Mesendoderm (in vitro differentiated cells): ENCODE data around the gene FMNL2.
A peak's percentile ranks its signal among the peaks of the same experiment; 100 is the strongest.

Source experiments
- DNase-seq: peaks from one replicate; pipeline ENCODE4 v3.0.0; 2013
- H2AK5ac ChIP-seq: 2 replicates; pipeline ENCODE4 v1.6.1; 2013; ENCODE audit warnings: low read length, inconsistent platforms
- H2BK120ac ChIP-seq: 2 replicates; pipeline ENCODE4 v1.6.1; 2013; ENCODE audit warnings: low read depth, mild to moderate bottlenecking, low read length, moderate library complexity, mixed read lengths
- H2BK15ac ChIP-seq: replicated peaks from 2 replicates; pipeline ENCODE4 v1.6.1; 2013; ENCODE audit warnings: low read depth, mild to moderate bottlenecking, moderate library complexity
- H2BK5ac ChIP-seq: 2 replicates; pipeline ENCODE4 v1.6.1; 2013; ENCODE audit warnings: low read length, inconsistent platforms
- H3K18ac ChIP-seq: 2 replicates; pipeline ENCODE4 v1.6.1; 2013; ENCODE audit warnings: mild to moderate bottlenecking, low read length, mixed read lengths
- H3K23ac ChIP-seq: one replicate; pipeline ENCODE4 v1.6.1; 2013; ENCODE audit warnings: low read length
- H3K27ac ChIP-seq: 2 replicates; pipeline ENCODE4 v1.5.1; 2013; ENCODE audit warnings: low read depth, mild to moderate bottlenecking, inconsistent platforms, low read length, moderate library complexity
- H3K27me3 ChIP-seq: 2 replicates; pipeline ENCODE4 v1.6.1; 2013; ENCODE audit warnings: low read length, control low read depth, mild to moderate bottlenecking, inconsistent platforms; ENCODE audit not compliant: insufficient read depth, poor library complexity
- H3K36me3 ChIP-seq: 2 replicates; pipeline ENCODE4 v1.6.1; 2013; ENCODE audit warnings: low read length, inconsistent platforms; ENCODE audit not compliant: control insufficient read depth, insufficient read depth
- H3K4ac ChIP-seq: one replicate; pipeline ENCODE4 v1.6.1; 2013; ENCODE audit warnings: low read depth, mild to moderate bottlenecking, low read length, moderate library complexity
- H3K4me1 ChIP-seq: 2 replicates; pipeline ENCODE4 v1.6.1; 2013; ENCODE audit warnings: low read depth, low read length, inconsistent platforms; ENCODE audit not compliant: control insufficient read depth
- H3K4me2 ChIP-seq: 2 replicates; pipeline ENCODE4 v1.6.1; 2013; ENCODE audit warnings: low read length
- H3K4me3 ChIP-seq: 2 replicates; pipeline ENCODE4 v1.5.1; 2013; ENCODE audit warnings: mild to moderate bottlenecking, low read length
- H3K56ac ChIP-seq: one replicate; pipeline ENCODE4 v1.6.1; 2013; ENCODE audit warnings: low read length
- H3K79me1 ChIP-seq: 2 replicates; pipeline ENCODE4 v1.6.1; 2013; ENCODE audit warnings: low read length, inconsistent platforms
- H3K79me2 ChIP-seq: 2 replicates; pipeline ENCODE4 v1.6.1; 2013; ENCODE audit warnings: mild to moderate bottlenecking, low read length; ENCODE audit not compliant: control insufficient read depth, insufficient read depth
- H3K9ac ChIP-seq: 2 replicates; pipeline ENCODE4 v1.6.1; 2013; ENCODE audit warnings: low read length, inconsistent platforms
- H4K5ac ChIP-seq: one replicate; pipeline ENCODE4 v1.6.1; 2013; ENCODE audit warnings: low read length
- H4K8ac ChIP-seq: one replicate; pipeline ENCODE4 v1.6.1; 2013; ENCODE audit warnings: low read depth, mild to moderate bottlenecking, control low read depth, low read length, moderate library complexity
- WGBS: extraction: QIAGEN DNeasy Blood & Tissue Kit; methylation state at CpG from one replicate; pipeline ENCODE4 v1.1.7; 2013; ENCODE audit warnings: low lambda C conversion rate, missing lambda C conversion rate; ENCODE audit not compliant: insufficient coverage; ENCODE audit errors: extremely low coverage; 5-methylcytosine and 5-hydroxymethylcytosine counted together

The FMNL2 gene

DNA sequence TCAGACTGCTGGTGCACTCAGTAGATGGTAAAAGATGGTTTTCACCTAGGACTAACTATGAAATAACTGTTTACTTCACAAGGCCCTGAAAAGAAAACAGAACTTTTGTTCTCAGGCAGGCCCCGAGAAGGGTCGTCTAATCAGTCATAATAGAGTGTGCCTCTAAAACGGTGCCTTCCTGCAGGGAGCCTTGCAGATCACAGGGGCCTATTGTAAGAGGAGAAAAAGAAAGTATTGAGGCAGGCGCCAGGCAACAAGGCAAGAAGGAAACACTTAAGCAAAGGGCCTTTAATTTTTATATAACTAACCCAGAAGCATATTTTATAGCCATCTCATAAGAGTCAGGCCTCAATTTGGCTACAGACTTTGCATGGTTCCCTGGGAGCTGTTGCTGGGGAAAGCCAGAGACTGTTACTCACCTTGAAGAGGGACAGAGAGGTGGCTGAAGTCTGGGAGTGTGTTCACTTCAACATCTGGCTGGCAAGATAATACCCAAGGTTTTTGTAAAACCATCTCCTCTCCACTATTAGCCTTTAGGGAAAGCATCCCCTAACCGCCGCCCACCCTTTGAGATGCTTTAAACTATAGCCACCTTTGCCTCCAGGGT is 265.2 kb downstream of the FMNL2 start:
- no peak overlapping the region for H2BK5ac ChIP-seq
- H3K9ac ChIP-seq: no peak overlapping the region
- H3K4me2 ChIP-seq: no peak overlapping the region
- no peak overlapping the region for H2BK15ac ChIP-seq
- no peak overlapping the region for H2BK120ac ChIP-seq
- H3K4ac ChIP-seq: no peak overlapping the region
- no peaks in the 10 kb centered on the region for H3K79me2 ChIP-seq
- no peak overlapping the region for H3K18ac ChIP-seq
- no peak overlapping the region for H4K8ac ChIP-seq
- H3K23ac ChIP-seq: no peak overlapping the region
- H3K27me3 ChIP-seq: no peaks in the 10 kb centered on the region
- WGBS: no CpG with 5 or more reads among the region's 6 CpGs
- no peak overlapping the region for H2AK5ac ChIP-seq
- no peak overlapping the region for H3K56ac ChIP-seq
- no peaks in the 10 kb centered on the region for H3K79me1 ChIP-seq
- no peaks in the 10 kb centered on the region for H3K36me3 ChIP-seq
- H3K27ac ChIP-seq: no peak overlapping the region
- no peak overlapping the region for H3K4me3 ChIP-seq
- no peak for DNase-seq
- no peak overlapping the region for H4K5ac ChIP-seq
- no peaks in the 10 kb centered on the region for H3K4me1 ChIP-seq

DNA sequence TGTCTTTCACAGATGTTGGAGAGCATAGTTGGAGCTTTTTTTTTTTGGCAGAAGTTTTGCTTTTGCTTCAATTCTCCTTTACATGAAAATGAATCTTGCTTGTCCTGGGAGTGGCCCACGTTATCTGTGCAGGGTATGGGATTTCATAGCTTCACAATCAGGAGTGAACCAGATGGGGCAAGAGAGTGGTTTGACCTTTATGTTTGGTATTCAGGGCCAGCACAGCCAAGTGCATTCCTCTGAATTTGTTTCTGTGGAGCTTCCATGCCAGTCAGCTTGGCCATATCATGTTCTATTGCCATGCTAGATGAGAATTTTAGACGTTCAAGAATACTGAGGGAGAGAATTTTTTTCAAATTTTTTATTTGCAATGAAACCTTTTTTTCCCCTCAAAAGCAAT is 265.7 kb downstream of the FMNL2 start:
- no peak for DNase-seq
- no peak overlapping the region for H3K27ac ChIP-seq

GRCh38 chr2:152602750-152603149 is 267.8 kb downstream of the FMNL2 start:
- no peaks in the 10 kb centered on the region for H3K79me2 ChIP-seq
- no peak overlapping the region for H2AK5ac ChIP-seq
- H3K27me3 ChIP-seq: no peaks in the 10 kb centered on the region
- H4K8ac ChIP-seq: no peak overlapping the region
- H3K4me1 ChIP-seq: no peaks in the 10 kb centered on the region
- H3K23ac ChIP-seq: no peak overlapping the region
- no peak overlapping the region for H3K27ac ChIP-seq
- no peak overlapping the region for H3K56ac ChIP-seq
- H2BK120ac ChIP-seq: no peak overlapping the region
- no peak overlapping the region for H3K4ac ChIP-seq
- no peak overlapping the region for H3K9ac ChIP-seq
- H3K4me3 ChIP-seq: no peak overlapping the region
- no CpG with 5 or more reads among the region's 8 CpGs for WGBS
- H4K5ac ChIP-seq: no peak overlapping the region
- no peak overlapping the region for H3K4me2 ChIP-seq
- H3K18ac ChIP-seq: no peak overlapping the region
- no peak overlapping the region for H2BK5ac ChIP-seq
- no peaks in the 10 kb centered on the region for H3K36me3 ChIP-seq
- no peaks in the 10 kb centered on the region for H3K79me1 ChIP-seq
- H2BK15ac ChIP-seq: no peak overlapping the region
- DNase-seq: no peak

More for the DNA sequence above, 265.7 kb downstream of the FMNL2 start:
- no peak overlapping the region for H4K8ac ChIP-seq
- no peaks in the 10 kb centered on the region for H3K4me1 ChIP-seq
- no peak overlapping the region for H3K23ac ChIP-seq
- no CpG with 5 or more reads among the region's 2 CpGs for WGBS
- H3K9ac ChIP-seq: no peak overlapping the region
- H3K18ac ChIP-seq: no peak overlapping the region
- H3K4me2 ChIP-seq: no peak overlapping the region
- H3K56ac ChIP-seq: no peak overlapping the region
- H2AK5ac ChIP-seq: no peak overlapping the region
- H3K4ac ChIP-seq: no peak overlapping the region
- H2BK120ac ChIP-seq: no peak overlapping the region
- H3K27me3 ChIP-seq: no peaks in the 10 kb centered on the region
- no peaks in the 10 kb centered on the region for H3K79me1 ChIP-seq
- H3K4me3 ChIP-seq: no peak overlapping the region
- no peak overlapping the region for H2BK15ac ChIP-seq
- H2BK5ac ChIP-seq: no peak overlapping the region
- no peaks in the 10 kb centered on the region for H3K79me2 ChIP-seq
- no peak overlapping the region for H4K5ac ChIP-seq
- no peaks in the 10 kb centered on the region for H3K36me3 ChIP-seq

DNA sequence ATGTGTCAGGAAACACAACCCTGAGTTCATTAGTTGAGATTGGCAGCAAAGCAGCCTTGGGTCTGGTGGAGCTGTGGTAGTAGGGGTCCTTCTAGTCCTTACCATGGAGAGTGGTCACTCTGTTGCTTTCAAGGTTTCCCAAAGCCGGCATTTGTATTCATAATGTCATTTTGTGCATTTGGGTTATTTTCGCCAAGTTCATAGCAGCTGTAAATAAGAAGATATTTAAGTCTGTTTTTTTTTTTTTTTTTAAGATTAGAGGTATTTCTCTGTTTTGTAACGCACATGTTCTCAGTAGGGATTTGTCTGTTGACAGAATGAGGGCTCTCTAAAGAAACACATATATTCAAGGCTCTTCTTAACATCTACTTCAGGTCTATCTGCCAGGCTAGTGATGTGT is 268.2 kb downstream of the FMNL2 start:
- no peak overlapping the region for H3K4ac ChIP-seq
- no peak overlapping the region for H3K18ac ChIP-seq
- H4K5ac ChIP-seq: no peak overlapping the region
- H3K4me2 ChIP-seq: no peak overlapping the region
- H2BK120ac ChIP-seq: no peak overlapping the region
- H3K4me1 ChIP-seq: no peaks in the 10 kb centered on the region
- H4K8ac ChIP-seq: no peak overlapping the region
- no peak overlapping the region for H3K4me3 ChIP-seq
- H3K27ac ChIP-seq: no peak overlapping the region
- H2BK15ac ChIP-seq: no peak overlapping the region
- H3K79me2 ChIP-seq: no peaks in the 10 kb centered on the region
- no peaks in the 10 kb centered on the region for H3K79me1 ChIP-seq
- H3K56ac ChIP-seq: no peak overlapping the region
- H3K36me3 ChIP-seq: no peaks in the 10 kb centered on the region
- no peaks in the 10 kb centered on the region for H3K27me3 ChIP-seq
- H2AK5ac ChIP-seq: no peak overlapping the region
- no CpG with 5 or more reads among the region's 3 CpGs for WGBS
- no peak overlapping the region for H3K9ac ChIP-seq
- no peak overlapping the region for H3K23ac ChIP-seq
- no peak overlapping the region for H2BK5ac ChIP-seq
- peak; percentile 28 for DNase-seq

DNA sequence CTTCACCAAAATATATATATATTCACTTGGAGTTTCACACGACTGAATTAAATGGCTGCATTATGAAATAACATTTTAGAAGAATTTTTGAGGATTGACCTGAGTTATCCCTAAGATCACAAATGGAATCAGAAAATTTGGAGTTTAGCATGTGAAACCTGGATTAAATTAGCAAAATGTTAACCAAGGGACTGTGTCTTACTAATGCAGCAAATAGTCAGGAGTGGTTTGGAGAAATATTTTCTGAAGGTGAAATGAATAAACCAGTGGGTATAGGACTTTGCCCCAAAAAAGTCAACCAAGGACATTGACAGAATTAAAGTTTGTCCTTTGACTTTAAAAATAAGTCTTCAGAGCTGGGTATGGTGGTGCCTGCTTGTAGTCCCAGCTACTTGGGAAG is 271.1 kb downstream of the FMNL2 start:
- Histone ChIP-seq H3K18ac (no peak overlapping the region), H3K27me3 (no peaks in the 10 kb centered on the region), H3K4me2 (no peak overlapping the region), H3K27ac (no peak overlapping the region), H3K4me3 (no peak overlapping the region), H3K79me2 (no peaks in the 10 kb centered on the region), H2BK5ac (no peak overlapping the region), H3K79me1 (no peaks in the 10 kb centered on the region), H3K23ac (no peak overlapping the region), H2BK120ac (no peak overlapping the region), H4K5ac (no peak overlapping the region), H3K36me3 (no peaks in the 10 kb centered on the region), H4K8ac (no peak overlapping the region), H2AK5ac (no peak overlapping the region), H3K9ac (no peak overlapping the region), H3K4me1 (no peaks in the 10 kb centered on the region), H3K56ac (no peak overlapping the region), H3K4ac (no peak overlapping the region), H2BK15ac (no peak overlapping the region)
- no CpG with 5 or more reads among the region's 1 CpG for WGBS
- DNase-seq: no peak

DNA sequence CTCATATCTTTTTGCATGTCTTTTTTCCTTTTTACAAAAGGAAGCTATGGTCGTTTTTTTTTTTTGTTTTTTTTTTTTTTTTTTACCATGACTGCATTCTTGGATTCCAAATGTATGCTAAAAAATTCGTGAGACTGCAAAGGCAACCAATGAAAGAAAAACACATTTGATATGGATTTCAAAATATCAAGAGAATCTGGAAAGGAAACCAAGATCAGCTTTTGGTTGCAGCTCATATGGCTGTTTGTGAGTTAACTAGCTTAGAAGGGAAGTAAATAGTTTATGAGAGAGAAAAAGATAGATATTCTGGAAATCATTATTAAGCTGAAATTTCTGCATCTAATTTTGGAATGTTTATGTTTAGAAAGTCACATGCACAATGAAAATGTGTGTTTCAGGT is 272.0 kb downstream of the FMNL2 start:
- no peak overlapping the region for H4K8ac ChIP-seq
- no peak overlapping the region for H3K9ac ChIP-seq
- H3K79me1 ChIP-seq: no peaks in the 10 kb centered on the region
- H3K4ac ChIP-seq: no peak overlapping the region
- DNase-seq: no peak
- H3K4me2 ChIP-seq: no peak overlapping the region
- H4K5ac ChIP-seq: no peak overlapping the region
- no peak overlapping the region for H3K56ac ChIP-seq
- no peak overlapping the region for H2BK5ac ChIP-seq
- no peaks in the 10 kb centered on the region for H3K27me3 ChIP-seq
- H2AK5ac ChIP-seq: no peak overlapping the region
- no peak overlapping the region for H2BK15ac ChIP-seq
- no peak overlapping the region for H3K23ac ChIP-seq
- H3K18ac ChIP-seq: no peak overlapping the region
- H3K4me1 ChIP-seq: no peaks in the 10 kb centered on the region
- no CpG with 5 or more reads among the region's 2 CpGs for WGBS
- no peaks in the 10 kb centered on the region for H3K36me3 ChIP-seq
- no peaks in the 10 kb centered on the region for H3K79me2 ChIP-seq
- H3K4me3 ChIP-seq: no peak overlapping the region
- no peak overlapping the region for H3K27ac ChIP-seq
- no peak overlapping the region for H2BK120ac ChIP-seq
